ENCODE measurements around the gene MMRN1. TPM values are rescaled to one million over a fixed set of nuclear protein-coding genes. Genes with fewer than 3 reads are reported as not detected.

The MMRN1 gene
- total RNA-seq, 1 donor from 2014 or later: 1.6 TPM

DNA sequence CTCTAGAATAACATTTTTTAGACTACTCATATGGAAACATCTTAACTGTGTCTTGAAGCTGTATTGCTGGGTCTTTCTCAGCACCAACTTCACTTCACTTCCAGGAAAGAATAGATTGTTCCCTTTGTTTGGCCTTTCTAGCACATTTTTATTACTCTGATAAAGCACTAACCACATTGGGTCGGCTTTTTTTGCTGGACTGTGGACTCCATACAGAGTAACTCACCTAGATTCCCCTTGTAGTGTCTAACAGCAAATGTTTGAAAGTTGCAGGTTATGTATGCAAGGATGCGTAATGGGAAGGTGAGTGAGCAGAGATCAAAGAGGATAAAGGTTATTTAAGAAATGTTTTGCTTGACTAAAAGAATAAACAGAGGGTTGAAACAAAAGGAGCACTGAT lies 101.2 kb downstream of the MMRN1 start:
- no peak for TF ChIP-seq CTCF (IDR thresholded peaks at IDR 0.05; ENCODE audit: unreplicated experiment)
- H3K36me3 Mint-ChIP-seq (ENCODE audit: insufficient read depth): no peaks in the 10 kb centered on the region
- H3K27ac Mint-ChIP-seq: no peak overlapping the region
- no peaks in the 10 kb centered on the region for H3K9me3 Mint-ChIP-seq (ENCODE audit: low read depth)
- H3K4me3 Mint-ChIP-seq (ENCODE audit: low read depth): no peak overlapping the region
- DNase-seq (ENCODE audit: low spot score, unreplicated experiment): no peak
- H3K4me1 Mint-ChIP-seq (ENCODE audit: low read depth): peaks cover 55% of the 10 kb centered on the region
- H3K27me3 Mint-ChIP-seq: no peaks in the 10 kb centered on the region

GRCh38 chr4:89997171-89997704 lies 102.6 kb downstream of the MMRN1 start:
- TF ChIP-seq CTCF (IDR thresholded peaks at IDR 0.05; ENCODE audit: unreplicated experiment): no peak
- no peak overlapping the region for H3K4me3 Mint-ChIP-seq (ENCODE audit: low read depth)
- H3K9me3 Mint-ChIP-seq (ENCODE audit: low read depth): no peaks in the 10 kb centered on the region
- H3K4me1 Mint-ChIP-seq (ENCODE audit: low read depth): peaks cover 48% of the 10 kb centered on the region
- no peak for DNase-seq (ENCODE audit: low spot score, unreplicated experiment)
- no peaks in the 10 kb centered on the region for H3K27me3 Mint-ChIP-seq
- no peaks in the 10 kb centered on the region for H3K36me3 Mint-ChIP-seq (ENCODE audit: insufficient read depth)
- H3K27ac Mint-ChIP-seq: no peak overlapping the region

DNA sequence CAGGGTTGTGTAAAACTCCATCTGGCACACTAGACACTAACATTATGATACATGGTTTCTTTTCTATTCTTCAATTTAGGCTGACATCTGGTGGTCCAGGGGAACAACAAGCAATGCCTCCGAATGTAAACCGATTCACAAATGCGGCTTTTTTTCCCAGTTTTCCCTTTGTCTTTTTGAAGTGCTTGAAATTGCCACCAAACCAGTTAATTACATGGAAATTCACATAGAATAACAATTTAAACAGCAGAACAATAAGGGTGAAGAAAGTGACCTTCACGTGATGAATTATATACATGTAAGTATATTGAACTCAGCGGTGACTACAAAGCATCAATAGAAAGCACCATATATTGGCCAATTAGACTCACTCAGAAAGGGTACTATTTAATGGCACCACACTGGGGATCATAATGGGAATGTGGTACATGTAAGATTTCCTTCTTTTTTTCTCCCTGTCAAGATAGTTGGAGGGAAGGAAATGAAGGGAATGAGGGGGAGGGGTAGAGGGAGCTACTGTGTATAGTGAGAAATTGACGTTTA lies 103.9 kb downstream of the MMRN1 start:
- Mint-ChIP-seq H3K4me1 (ENCODE audit: low read depth) (peaks cover 41% of the 10 kb centered on the region), H3K9me3 (ENCODE audit: low read depth) (no peaks in the 10 kb centered on the region), H3K4me3 (ENCODE audit: low read depth) (no peak overlapping the region), H3K27me3 (no peaks in the 10 kb centered on the region), H3K27ac (no peak overlapping the region), H3K36me3 (ENCODE audit: insufficient read depth) (no peaks in the 10 kb centered on the region)
- DNase-seq (ENCODE audit: low spot score, unreplicated experiment): no peak
- no peak for TF ChIP-seq CTCF (IDR thresholded peaks at IDR 0.05; ENCODE audit: unreplicated experiment)

GRCh38 chr4:90001023-90001422 lies 106.4 kb downstream of the MMRN1 start:
- no peak for TF ChIP-seq CTCF (IDR thresholded peaks at IDR 0.05; ENCODE audit: unreplicated experiment)
- Mint-ChIP-seq H3K4me1 (ENCODE audit: low read depth) (peaks cover 20% of the 10 kb centered on the region), H3K27ac (no peak overlapping the region), H3K27me3 (no peaks in the 10 kb centered on the region), H3K36me3 (ENCODE audit: insufficient read depth) (no peaks in the 10 kb centered on the region), H3K9me3 (ENCODE audit: low read depth) (no peaks in the 10 kb centered on the region), H3K4me3 (ENCODE audit: low read depth) (no peak overlapping the region)
- no peak for DNase-seq (ENCODE audit: low spot score, unreplicated experiment)

GRCh38 chr4:90002441-90003062 lies 107.9 kb downstream of the MMRN1 start:
- Mint-ChIP-seq H3K9me3 (ENCODE audit: low read depth) (no peaks in the 10 kb centered on the region), H3K4me3 (ENCODE audit: low read depth) (no peak overlapping the region), H3K27ac (no peak overlapping the region), H3K27me3 (no peaks in the 10 kb centered on the region), H3K36me3 (ENCODE audit: insufficient read depth) (no peaks in the 10 kb centered on the region), H3K4me1 (ENCODE audit: low read depth) (peaks cover 12% of the 10 kb centered on the region)
- no peak for TF ChIP-seq CTCF (IDR thresholded peaks at IDR 0.05; ENCODE audit: unreplicated experiment)
- no peak for DNase-seq (ENCODE audit: low spot score, unreplicated experiment)

Other genes with a start within 250 kb of the MMRN1 start
- 13.4 and 16.2 TPM in 2 replicates for gene SNCA, start 57.7 kb upstream of the MMRN1 start, total RNA-seq
- gene CCSER1, start 232.5 kb downstream of the MMRN1 start, total RNA-seq: 11.6 and 11.7 TPM in 2 replicates